OCI-LY3 (cell line): Measurements from ENCODE around the gene AGAP1.

Experiments used
- CTCF ChIP-seq: fragments of 200-600, 300-600 bp; sonication (generic); IDR thresholded peaks from 2 replicates; pipeline ENCODE4 v1.5.1; 2014; ENCODE audit warnings: antibody characterized with exemption, low read length, low read depth
- EZH2phosphoT487 ChIP-seq: fragments of 200-600 bp; shearing (Covaris generic); IDR thresholded peaks from 2 replicates; pipeline ENCODE4 v1.6.1; 2018; ENCODE audit warnings: antibody characterized with exemption, mixed run types, low read depth

GRCh38 chr2:235756491-235756890 lies 262.6 kb downstream of the AGAP1 start:
- TF ChIP-seq CTCF: no peak
- TF ChIP-seq EZH2phosphoT487: no peak
